Non-pigmented ciliary epithelial cell (primary cell): ENCODE results near the gene PLXNA4.
A peak's percentile ranks its signal among the peaks of the same experiment; 100 is the strongest.

Experiments
- DNase-seq: peaks from one replicate; pipeline ENCODE4 v3.0.0-alpha.2; 2010; ENCODE audit warnings: low read depth

Gene PLXNA4

DNA sequence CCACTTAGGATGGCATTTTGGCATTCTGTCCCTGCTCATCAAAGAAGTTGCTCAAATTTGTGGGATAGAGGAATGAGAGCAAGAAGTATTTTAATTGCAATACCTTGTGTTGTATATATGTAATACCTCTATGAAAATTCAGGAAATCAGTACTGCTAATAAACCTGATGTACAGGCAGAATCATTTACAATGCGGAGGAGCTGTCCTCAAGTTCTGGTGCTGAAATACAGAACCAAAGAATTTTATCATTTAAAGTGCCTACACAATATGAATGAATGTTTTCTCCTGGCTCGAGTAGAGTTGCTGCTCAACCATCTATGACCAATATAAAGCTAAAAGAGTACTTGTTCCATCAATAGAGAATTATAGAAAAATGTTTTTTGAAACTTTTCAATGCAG, 305.8 kb downstream of the PLXNA4 start:
- DNase-seq = no peak

GRCh38 chr7:132269718-132270117, 306.6 kb downstream of the PLXNA4 start:
- no peak for DNase-seq

DNA sequence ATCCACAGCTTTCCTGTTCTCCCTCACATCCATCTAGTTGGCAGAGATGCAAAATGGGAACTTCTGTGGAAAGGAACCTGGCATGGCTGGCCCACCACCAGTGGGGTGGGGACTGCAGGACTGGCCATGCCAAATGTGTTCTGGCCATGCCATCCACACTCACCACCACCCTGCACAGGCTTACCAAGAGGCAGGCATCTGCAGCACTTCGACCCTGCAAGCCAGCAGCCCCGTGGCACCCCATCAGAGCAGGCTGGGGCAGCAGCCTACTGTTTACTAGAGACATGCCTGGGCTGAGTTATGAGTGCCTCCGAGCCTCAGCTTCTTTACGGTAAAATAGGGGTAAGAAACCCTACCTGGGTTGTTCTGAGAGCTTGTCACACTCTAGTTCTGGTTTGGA, 313.1 kb downstream of the PLXNA4 start:
- DNase-seq = no peak

GRCh38 chr7:132262160-132262470, 314.2 kb downstream of the PLXNA4 start:
- DNase-seq = no peak

DNA sequence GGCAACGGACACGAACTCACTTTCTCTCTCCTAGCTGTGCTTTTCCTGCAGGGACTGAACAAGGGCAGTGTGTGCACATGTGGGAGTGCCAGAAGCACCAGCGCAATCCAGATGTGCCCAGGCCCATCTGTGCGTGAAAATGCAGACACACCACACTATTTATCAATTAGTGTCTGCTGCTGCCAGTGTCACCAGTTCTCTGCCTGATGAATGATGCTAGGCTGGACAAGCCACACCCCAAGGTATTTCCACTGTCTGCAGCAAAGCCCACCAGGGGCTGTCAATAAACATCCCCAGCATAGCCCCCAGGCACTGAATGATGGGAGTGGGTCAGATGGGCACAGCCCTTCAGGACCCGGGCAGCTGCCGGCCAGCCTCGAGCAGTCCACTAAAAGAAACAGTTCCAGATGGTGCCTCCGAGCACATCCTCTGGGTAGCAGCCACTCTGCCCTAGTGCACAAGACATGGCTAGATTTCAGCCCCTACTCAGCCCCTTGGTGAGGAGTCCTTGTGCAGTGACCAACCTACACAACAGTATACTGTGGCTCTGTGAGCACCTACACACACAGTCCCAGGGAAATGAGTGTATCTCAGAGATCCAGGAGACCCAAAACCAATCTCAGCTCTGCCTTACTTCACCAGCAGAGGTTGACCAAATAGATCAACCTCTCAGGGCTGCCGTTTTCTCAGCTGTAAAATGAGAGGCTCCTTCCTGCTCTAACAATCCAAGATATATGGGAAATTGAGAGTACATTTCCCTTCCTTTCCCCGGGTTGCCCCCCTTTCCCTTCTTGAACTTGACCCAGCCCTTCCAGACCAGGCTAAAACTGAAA, 314.7 kb downstream of the PLXNA4 start:
- no peak for DNase-seq

DNA sequence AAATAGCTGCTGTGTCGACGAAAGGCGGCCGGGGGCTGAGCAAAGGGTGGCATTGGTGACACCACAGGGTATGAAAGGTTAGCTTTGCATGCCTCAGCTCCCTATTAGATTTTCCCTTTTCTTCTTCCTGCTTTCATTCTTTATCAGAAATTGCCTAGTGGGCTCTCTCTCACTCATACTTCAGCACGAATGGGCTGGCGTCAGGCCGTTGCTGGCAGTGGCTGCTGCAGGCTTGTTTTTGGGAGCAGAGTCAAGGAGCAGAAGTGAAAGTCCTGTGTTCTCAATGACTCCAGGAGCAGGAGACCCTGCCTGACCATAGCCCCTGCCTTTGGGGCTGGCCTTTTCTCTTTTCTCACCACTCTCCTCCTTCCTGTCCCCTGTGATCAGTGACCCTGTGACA, 318.0 kb downstream of the PLXNA4 start:
- DNase-seq = no peak

GRCh38 chr7:132257253-132257652, 319.0 kb downstream of the PLXNA4 start:
- no peak for DNase-seq

DNA sequence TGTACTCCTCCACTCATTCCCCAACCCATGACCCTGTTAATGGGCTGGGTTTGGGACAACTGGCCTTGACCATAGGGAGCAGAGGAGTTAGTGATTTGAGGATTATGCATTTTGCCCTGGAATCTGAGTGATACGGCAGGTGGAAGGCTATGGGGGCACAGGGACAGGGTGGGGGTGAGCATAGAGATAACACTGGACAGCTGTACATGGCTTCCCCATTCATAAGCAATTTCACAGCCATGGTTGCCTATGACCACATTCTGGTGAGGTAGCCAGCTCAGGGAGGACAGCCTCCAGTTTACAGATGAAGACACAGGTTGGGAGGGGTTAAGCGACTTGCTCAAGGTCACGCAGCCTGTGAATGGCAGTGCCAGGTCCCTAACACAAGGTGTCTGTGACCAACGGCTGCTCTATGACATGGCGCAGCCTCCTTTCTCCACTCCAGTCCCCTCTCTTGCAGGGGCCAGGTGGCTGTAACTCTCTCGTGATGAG, 319.5 kb downstream of the PLXNA4 start:
- no peak for DNase-seq

DNA sequence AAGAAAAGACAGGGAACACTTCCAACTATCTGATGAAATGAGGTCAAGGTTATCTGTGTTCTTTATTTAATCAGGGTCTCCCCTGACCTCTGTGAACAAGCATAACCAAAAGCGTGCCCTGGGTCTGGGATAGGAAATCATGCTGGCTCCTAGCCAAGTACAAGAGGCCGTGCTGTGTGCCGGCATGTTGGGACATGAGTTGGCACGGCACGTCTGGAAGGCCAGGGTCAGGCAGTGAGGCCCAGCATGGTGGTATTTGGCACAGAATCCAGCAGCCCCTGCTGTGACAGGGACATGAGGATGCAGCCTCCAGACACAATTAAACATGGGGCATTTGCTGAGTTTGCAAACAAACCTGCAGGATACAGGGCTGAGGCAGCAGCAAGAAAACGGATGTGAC, 320.4 kb downstream of the PLXNA4 start:
- DNase-seq = no peak

- DNase-seq = no peak
Measured at GRCh38 chr7:132255115-132255797, 321.0 kb downstream of the PLXNA4 start.

- DNase-seq = no peak
Measured at GRCh38 chr7:132254455-132254854, 321.8 kb downstream of the PLXNA4 start.

DNA sequence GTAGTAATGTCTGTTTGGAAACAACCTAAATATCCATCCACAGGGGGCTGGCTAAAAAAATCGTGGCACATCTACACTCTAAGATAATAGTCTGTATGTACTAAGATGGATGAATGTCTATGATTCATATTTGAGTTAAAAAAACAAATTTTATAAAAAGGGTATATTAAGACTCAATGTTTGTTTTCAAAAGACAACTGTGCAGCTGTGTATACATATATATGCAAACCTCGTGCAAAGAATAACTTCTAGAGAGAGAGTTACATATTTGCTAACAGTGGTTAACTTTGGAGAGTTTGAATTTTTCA, 323.5 kb downstream of the PLXNA4 start:
- DNase-seq = no peak

- DNase-seq = no peak
Measured at GRCh38 chr7:132251327-132251659, 325.0 kb downstream of the PLXNA4 start.

DNA sequence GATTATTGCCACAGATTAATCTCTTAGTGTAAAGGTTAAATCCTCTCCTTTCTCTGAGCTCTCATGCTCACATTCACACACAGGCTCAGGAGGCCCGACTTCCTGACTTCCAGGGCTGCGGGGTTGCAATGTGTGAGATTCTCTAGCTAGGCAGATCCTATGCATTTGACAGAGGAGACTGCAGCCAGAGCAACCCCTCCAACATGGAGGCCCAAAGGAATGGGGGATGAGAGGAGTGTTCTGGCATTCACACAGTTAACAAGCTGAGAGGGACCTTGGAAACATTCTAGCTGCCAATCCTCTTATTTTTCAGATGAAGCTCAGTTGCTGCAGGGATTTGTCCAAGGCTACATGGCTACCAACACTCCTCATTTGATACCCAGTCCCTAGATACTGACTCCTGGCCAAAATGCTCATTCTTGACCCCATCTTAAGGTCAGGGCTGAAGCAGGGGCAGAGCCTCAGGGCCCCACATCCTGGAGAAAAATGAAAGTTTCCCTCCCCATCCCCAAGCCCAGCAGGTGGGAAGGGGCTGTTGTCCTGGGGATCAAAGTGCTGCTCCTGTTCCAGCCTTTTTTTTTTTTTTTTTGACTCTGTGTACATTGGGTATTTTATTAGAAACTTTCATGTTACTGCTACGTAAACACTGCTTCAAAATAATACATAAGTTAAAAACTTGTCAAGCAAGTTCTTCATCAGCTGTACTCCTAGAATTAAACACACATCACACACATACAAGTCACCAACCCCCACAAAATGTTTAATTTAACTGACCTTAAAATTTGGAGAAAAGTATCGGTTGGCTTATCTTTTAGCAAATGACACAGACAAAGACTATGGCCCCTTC, 325.6 kb downstream of the PLXNA4 start:
- no peak for DNase-seq

DNA sequence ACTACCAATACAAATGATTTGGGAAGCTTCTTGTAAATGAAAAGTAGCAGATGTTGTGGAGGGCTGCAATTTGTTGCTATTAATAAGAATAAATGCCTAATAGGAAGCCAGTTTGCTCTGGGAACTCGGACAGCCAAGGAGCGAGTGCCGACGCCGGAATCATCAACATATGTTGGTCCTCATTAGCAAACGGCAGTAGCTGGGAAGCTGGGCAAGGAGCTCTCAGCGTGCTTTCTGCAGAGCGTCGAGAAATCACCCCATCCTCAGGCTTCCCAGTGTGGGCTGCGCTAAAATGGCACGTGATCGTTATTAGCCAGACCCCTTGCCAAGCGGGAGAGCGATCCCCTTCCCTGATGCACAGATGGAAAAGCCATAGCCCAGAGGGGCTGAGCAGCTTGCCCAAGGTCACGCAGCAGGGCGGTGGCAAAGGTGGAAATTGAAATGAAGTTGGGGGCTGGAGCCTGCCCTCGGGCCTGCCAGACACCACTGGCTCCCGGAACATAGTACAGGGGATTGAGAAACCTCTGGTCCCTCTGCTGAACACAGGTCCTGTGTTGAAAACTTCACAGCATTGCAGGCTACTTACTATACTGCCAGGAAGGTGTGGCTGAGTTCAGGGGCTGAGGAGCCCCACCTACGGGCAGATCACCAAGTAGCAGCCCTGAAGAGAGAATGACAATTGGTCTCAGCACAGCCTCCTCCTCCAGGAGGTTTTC, 326.9 kb downstream of the PLXNA4 start:
- no peak for DNase-seq

DNA sequence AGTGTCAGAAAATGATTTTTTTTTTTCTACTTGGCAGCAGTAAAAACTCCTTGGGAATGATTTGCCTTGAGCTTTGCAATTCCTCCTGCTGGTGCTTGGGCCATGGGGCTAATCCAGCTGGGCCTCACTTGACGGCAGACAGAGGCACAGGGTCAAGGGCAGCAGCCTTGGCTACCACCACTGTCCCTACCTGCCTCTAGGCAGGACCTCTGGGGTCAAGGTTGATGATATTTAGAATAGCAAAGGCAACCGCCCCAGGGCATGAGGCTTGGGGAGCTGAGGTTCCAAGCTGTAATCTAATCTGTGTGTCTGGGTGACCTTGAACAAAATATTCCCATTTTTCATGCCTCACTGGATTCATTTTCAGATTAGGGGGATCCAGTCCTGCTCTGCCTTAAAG, 327.4 kb downstream of the PLXNA4 start:
- DNase-seq = no peak

DNA sequence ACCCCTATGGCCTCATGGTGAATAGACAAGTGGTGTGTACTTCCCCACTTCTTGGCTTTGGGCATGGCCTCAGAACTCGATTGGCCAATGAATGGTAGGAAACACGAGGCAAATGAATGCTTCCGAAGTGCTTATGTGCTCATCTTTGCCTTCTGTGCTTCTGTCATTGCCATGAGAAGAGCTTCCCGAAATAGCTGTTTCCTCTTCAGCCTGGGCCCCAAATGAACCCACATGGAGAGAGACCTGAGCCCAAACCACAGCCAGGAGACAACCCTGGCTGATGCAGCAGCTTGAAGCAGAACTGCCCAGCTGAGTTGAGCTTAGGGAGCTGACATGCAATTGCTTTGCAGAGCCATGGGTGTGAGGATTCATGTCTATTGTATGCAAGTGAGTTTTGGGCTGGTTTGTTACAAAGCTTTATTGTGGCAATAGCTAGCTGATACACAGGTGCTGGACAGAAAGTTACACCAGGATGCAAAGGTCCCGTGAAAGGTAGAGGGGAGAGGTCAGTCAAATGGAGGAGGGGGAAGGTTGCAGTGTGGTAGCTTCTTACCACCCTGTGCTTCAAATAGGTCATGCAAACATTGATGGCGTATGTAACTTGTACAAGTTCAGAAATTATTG, 328.2 kb downstream of the PLXNA4 start:
- no peak for DNase-seq

DNA sequence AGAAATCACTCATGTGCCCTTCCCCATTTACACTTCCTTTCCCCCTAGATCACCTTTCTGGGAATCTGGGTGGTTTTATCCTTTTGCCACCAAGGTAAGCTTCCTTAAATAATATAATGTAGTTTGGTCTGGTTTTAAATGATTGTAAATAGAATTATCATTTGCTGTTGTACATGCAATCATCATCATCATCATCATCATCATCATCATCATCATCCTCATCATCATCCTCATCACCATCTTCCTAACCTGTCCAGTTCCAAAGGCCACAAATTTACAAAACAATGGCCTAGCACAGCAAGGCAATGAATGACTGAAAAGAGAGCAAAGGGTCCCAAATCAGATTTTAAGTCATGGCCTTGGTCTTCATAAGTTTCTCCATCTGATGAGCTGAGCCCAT, 329.7 kb downstream of the PLXNA4 start:
- no peak for DNase-seq

DNA sequence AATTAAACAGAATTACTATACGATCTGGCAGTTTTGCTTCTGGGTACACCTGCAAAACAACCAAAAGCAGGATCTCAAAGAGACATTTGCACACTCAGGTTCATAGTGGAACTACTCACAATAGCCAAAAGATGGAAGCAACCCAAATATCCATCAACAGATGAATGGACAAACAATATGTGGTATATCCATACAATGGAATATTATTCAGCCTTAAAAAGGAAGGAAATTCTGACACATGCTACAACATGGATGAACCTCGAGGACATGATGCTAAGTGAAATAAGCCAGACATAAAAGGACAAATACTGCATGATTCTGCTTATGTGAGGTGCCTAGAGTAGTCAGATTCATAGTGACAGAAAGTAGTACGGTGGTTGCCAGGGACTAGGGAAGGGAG, 330.7 kb downstream of the PLXNA4 start:
- DNase-seq = no peak

DNA sequence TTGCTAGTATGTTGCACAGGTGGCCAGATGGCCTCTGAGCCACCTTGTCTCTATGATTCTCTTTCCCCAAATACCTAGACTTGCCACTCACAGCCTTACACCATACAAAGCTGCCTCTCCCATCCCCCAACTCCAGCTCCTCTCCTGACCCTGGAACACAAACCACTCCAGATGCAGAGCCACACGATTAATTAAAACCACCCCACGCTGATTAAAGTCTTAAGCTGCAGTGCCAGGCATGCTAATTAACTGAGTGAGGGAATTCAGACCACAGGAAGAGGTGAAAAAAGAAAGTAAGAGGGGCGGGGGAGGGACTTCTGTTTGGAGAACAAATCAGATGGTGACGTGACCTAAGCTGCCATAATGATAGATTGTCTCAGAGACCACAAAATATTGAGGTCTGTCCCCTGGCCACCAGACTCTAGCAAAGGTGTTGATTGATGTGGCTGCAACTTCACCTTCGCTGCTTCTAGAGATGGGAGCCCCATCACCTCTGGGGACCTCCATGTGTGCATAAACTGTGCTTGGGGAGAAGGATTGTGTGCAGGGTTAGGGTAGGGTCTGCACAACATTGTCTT, 331.3 kb downstream of the PLXNA4 start:
- no peak for DNase-seq

GRCh38 chr7:132243463-132243862, 332.8 kb downstream of the PLXNA4 start:
- DNase-seq = peak; percentile 4

DNA sequence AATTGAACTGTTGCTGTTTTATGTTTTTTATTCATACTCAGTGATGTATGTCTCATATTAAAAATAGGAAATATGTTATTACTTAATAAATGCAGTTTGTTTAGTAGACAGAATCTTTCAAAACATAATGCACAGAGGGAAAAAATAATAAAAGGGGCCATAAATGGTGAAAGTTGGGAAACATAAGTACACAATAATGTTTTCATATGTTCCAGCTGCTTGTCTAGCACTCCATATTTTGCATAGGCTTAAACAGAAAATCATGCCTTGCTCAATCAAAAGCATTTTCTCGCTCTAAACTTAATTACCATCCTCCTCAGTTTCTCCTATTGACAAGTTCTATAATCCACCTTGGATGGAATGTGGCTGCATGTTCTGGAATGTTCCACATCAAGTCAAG, 333.2 kb downstream of the PLXNA4 start:
- no peak for DNase-seq
